SK-N-MC (cell line): ENCODE measurements around the gene PAM16.

ENCODE experiments used
- EZH2 ChIP-seq: fragments of 200-600 bp; sonication (generic); IDR thresholded peaks from one replicate; pipeline ENCODE4 v1.6.1; 2017; ENCODE audit warnings: antibody characterized with exemption
- FOXP2 ChIP-seq: optimal IDR thresholded peaks from 2 replicates; pipeline ENCODE3; 2011; ENCODE audit warnings: mild to moderate bottlenecking, moderate library complexity; ENCODE audit not compliant: insufficient read depth; ENCODE audit errors: extremely low read length, control extremely low read depth
- POLR2AphosphoS5 ChIP-seq: IDR thresholded peaks from 2 replicates; pipeline ENCODE4 v1.6.1; 2012; ENCODE audit warnings: mild to moderate bottlenecking, low read depth, low read length, borderline replicate concordance

DNA sequence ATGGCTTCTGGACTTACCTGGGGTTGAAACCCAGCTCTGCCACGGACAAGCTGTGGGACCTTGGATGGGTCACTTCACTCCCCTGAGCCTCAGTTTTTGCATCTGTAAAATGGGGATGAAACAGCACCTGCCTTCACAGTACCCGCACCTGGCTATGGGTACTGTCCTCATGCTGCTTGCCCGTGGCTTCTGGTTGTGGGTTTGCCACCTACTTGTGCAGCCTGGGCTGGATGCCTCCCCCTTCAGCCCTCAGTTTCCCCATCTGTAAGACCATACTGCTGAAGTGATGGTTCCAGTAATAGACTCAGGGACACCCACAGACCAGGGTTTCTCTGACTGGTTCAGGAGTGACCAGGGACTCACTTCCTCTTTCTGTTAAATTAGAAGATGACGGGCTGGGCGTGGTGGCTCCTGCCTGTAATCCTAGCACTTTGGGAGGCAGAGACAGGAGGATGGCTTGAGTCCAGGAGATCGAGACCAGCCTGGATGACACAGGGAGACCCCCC, 25.8 kb downstream of the PAM16 start:
- TF ChIP-seq EZH2 (no peak), POLR2AphosphoS5 (no peak), FOXP2 (no peak)
